ENCODE data around the gene IQCC. TPM values are rescaled to one million over a fixed set of nuclear protein-coding genes. Genes with fewer than 3 reads are reported as not detected.
A peak's percentile ranks its signal among the peaks of the same experiment; 100 is the strongest.
"Not testable (repeated sequence)": the region's sequence is repeated elsewhere in the genome, so short reads cannot be mapped to it uniquely, and the experiment has no call there.

IQCC gene
- 2.3 TPM in 2 replicates for polyA plus RNA-seq (2013)

DNA sequence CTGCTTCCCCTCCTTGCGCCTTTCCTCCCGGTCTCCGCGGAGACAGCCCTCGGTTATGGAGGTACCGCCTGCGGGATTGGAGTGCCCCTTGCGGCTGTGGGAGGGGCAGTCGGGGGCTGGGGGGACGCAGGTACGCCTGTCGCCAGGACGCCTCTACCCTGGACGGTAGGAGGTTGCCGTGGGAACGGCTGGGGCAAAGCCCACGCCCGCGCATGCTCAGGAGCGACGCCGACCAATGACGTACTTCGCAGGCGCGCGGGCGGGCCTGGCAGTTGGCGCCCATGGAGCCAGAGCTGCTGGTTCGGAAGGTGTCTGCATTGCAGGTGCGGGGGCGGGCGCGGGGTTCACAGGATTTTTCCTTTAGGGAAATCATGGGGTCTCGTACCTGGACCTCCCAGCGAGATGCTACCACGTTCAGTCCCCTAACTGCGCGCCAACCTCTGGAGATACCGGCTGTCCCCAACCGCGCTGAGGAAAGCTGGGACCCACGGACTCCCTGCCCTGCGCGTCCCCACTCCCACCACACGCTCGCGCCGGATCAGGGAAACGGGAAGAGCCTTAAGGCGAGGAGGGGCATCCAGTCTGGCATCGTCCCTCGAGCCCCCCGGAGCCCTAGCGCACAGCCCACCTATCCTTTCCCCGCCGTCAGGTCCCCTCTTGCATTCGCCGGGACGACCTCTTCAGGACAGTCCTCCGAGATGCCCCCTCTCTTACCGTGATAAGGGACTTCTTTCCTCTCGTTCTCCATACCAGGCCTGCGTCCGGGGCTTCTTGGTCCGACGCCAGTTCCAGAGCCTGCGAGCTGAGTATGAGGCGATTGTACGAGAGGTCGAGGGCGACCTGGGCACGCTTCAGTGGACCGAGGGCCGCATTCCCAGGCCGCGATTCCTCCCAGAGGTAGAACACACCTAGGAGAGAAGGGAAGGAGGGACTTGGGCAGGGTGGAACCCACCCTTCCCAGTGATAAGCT, at the start of gene IQCC:
Gene IQCC, plus strand, starts transcription at position 271 of the 970 bp plus-strand sequence. Its CDS starts 11 bp downstream, at position 282.
- Histone ChIP-seq H3K36me3 (ENCODE audit: control insufficient read depth in 1 of 2, insufficient read depth in 2 of 2, low read length in 2 of 2) (peaks cover 0 to 8% of the 10 kb centered on the region in 2 experiments), H2BK12ac (ENCODE audit: low read length) (peak within 1 kb of the TSS; percentile 16), H3K27ac (ENCODE audit: low read depth, low read length) (no peak within 1 kb of the TSS), H2AFZ (ENCODE audit: insufficient read depth, low read length, poor library complexity) (peak within 1 kb of the TSS; percentile 80), H2BK5ac (ENCODE audit: low read depth, low read length, poor library complexity) (no peak within 1 kb of the TSS), H3K79me2 (ENCODE audit: control insufficient read depth, insufficient read depth, low read length, poor library complexity) (peaks cover 4% of the 10 kb centered on the region), H3K23ac (ENCODE audit: low read length) (no peak within 1 kb of the TSS), H3K4me2 (ENCODE audit: low read length) (peak within 1 kb of the TSS; percentile 84), H2BK120ac (ENCODE audit: insufficient read depth, low read length, poor library complexity) (peak within 1 kb of the TSS; percentile 6), H2AK5ac (ENCODE audit: low read length) (peak within 1 kb of the TSS; percentile 10), H3K4me1 (ENCODE audit: control insufficient read depth in 1 of 2, insufficient read depth in 2 of 2, low read length in 2 of 2) (peaks cover 16 to 19% of the 10 kb centered on the region in 2 experiments), H3K18ac (ENCODE audit: low read length) (peak within 1 kb of the TSS; percentile 9), H3K27me3 (ENCODE audit: insufficient read depth, low read length) (no peaks in the 10 kb centered on the region), H3K14ac (ENCODE audit: low read length) (peak within 1 kb of the TSS; percentile 77), H3K79me1 (ENCODE audit: low read length) (peaks cover 15% of the 10 kb centered on the region), H4K8ac (ENCODE audit: low read depth, low read length) (peak within 1 kb of the TSS; percentile 85), H3K9me3 (ENCODE audit: insufficient read depth, low read depth, low read length) (no peaks in the 10 kb centered on the region), H4K91ac (ENCODE audit: low read depth, low read length) (peak within 1 kb of the TSS; percentile 76), H4K12ac (ENCODE audit: low read depth, low read length) (peak within 1 kb of the TSS; percentile 58), H3K4ac (ENCODE audit: low read depth, low read length) (peak within 1 kb of the TSS; percentile 51), H3K9ac (ENCODE audit: low read length) (peak within 1 kb of the TSS; percentile 84), H3K4me3 (ENCODE audit: low read depth, low read length) (peak within 1 kb of the TSS; percentile 73)
- no CpG with 5 or more reads among the region's 77 CpGs for WGBS (ENCODE audit: extremely low coverage, insufficient coverage, insufficient read length)
- DNase-seq: peak; percentile 90 to 96

DNA sequence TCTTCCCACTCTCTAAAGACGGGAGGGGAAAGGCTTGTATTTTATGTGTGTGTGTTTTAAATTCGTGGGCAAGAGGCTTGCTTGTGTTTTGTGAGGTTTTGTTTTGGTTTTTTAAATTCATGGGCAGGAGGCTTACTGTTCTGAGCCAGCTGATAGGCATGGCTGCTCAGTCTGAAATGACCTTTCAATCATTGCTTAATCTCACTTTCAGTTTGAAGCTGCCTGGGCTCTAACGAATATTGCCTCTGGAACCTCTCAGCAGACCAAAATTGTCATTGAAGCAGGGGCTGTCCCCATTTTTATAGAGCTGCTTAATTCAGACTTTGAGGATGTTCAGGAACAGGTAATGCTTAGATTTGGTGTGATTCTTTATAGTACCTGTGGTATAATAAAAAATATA, 46.3 kb upstream of the IQCC start:
- Histone ChIP-seq H2AK5ac (ENCODE audit: low read length) (no peak overlapping the region), H3K27me3 (ENCODE audit: insufficient read depth, low read length) (no peaks in the 10 kb centered on the region), H4K8ac (ENCODE audit: low read depth, low read length) (no peak overlapping the region), H3K9ac (ENCODE audit: low read length) (no peak overlapping the region), H3K4me2 (ENCODE audit: low read length) (no peak overlapping the region), H3K4ac (ENCODE audit: low read depth, low read length) (no peak overlapping the region), H4K12ac (ENCODE audit: low read depth, low read length) (no peak overlapping the region), H3K4me3 (ENCODE audit: low read depth, low read length) (no peak overlapping the region), H3K79me2 (ENCODE audit: control insufficient read depth, insufficient read depth, low read length, poor library complexity) (no peaks in the 10 kb centered on the region), H3K4me1 (ENCODE audit: control insufficient read depth in 1 of 2, insufficient read depth in 2 of 2, low read length in 2 of 2) (peaks cover 2 to 3% of the 10 kb centered on the region in 2 experiments), H3K79me1 (ENCODE audit: low read length) (no peaks in the 10 kb centered on the region), H3K18ac (ENCODE audit: low read length) (no peak overlapping the region), H2AFZ (ENCODE audit: insufficient read depth, low read length, poor library complexity) (no peak overlapping the region), H3K9me3 (ENCODE audit: insufficient read depth, low read depth, low read length) (no peaks in the 10 kb centered on the region), H3K23ac (ENCODE audit: low read length) (no peak overlapping the region), H3K27ac (ENCODE audit: low read depth, low read length) (no peak overlapping the region), H2BK120ac (ENCODE audit: insufficient read depth, low read length, poor library complexity) (no peak overlapping the region), H3K14ac (ENCODE audit: low read length) (no peak overlapping the region), H2BK12ac (ENCODE audit: low read length) (no peak overlapping the region), H4K91ac (ENCODE audit: low read depth, low read length) (no peak overlapping the region), H2BK5ac (ENCODE audit: low read depth, low read length, poor library complexity) (no peak overlapping the region), H3K36me3 (ENCODE audit: control insufficient read depth in 1 of 2, insufficient read depth in 2 of 2, low read length in 2 of 2) (peaks cover 26 to 53% of the 10 kb centered on the region in 2 experiments)
- WGBS (ENCODE audit: extremely low coverage, insufficient coverage, insufficient read length): no CpG with 5 or more reads among the region's 3 CpGs
- no peak for DNase-seq

DNA sequence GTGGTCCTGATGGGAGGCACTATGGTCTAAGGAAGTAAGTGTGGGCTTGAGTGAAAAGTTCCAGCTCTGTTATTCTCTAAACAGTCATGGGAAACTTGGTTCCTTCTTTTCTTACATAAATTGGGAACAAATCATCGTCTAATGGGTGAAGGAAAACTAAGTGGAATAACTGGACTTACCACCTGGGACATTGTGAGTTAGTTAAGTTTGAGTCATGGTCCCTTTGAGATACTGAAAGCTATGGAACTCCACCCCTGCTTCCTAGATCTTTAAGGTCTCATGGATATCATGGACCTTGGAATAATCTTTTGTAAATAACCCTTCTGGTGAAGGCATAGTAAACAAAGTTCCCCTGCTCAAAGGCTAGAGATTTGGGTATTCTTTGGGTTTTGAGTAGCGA, 42.1 kb upstream of the IQCC start:
- peak in 1 of 2 donors; percentile 46 for DNase-seq
- Histone ChIP-seq H2BK5ac (ENCODE audit: low read depth, low read length, poor library complexity) (no peak overlapping the region), H4K12ac (ENCODE audit: low read depth, low read length) (no peak overlapping the region), H3K4me2 (ENCODE audit: low read length) (no peak overlapping the region), H3K14ac (ENCODE audit: low read length) (no peak overlapping the region), H2BK12ac (ENCODE audit: low read length) (no peak overlapping the region), H3K9ac (ENCODE audit: low read length) (no peak overlapping the region), H3K9me3 (ENCODE audit: insufficient read depth, low read depth, low read length) (no peaks in the 10 kb centered on the region), H3K18ac (ENCODE audit: low read length) (no peak overlapping the region), H3K27me3 (ENCODE audit: insufficient read depth, low read length) (no peaks in the 10 kb centered on the region), H3K4me1 (ENCODE audit: control insufficient read depth in 1 of 2, insufficient read depth in 2 of 2, low read length in 2 of 2) (peaks cover 2 to 3% of the 10 kb centered on the region in 2 experiments), H3K23ac (ENCODE audit: low read length) (no peak overlapping the region), H3K4ac (ENCODE audit: low read depth, low read length) (no peak overlapping the region), H2AFZ (ENCODE audit: insufficient read depth, low read length, poor library complexity) (no peak overlapping the region), H3K79me1 (ENCODE audit: low read length) (no peaks in the 10 kb centered on the region), H3K79me2 (ENCODE audit: control insufficient read depth, insufficient read depth, low read length, poor library complexity) (no peaks in the 10 kb centered on the region), H2BK120ac (ENCODE audit: insufficient read depth, low read length, poor library complexity) (no peak overlapping the region), H3K36me3 (ENCODE audit: control insufficient read depth in 1 of 2, insufficient read depth in 2 of 2, low read length in 2 of 2) (peaks cover 34 to 55% of the 10 kb centered on the region in 2 experiments), H4K91ac (ENCODE audit: low read depth, low read length) (no peak overlapping the region), H3K27ac (ENCODE audit: low read depth, low read length) (no peak overlapping the region), H4K8ac (ENCODE audit: low read depth, low read length) (no peak overlapping the region), H3K4me3 (ENCODE audit: low read depth, low read length) (no peak overlapping the region), H2AK5ac (ENCODE audit: low read length) (no peak overlapping the region)
- no CpG with 5 or more reads among the region's 2 CpGs for WGBS (ENCODE audit: extremely low coverage, insufficient coverage, insufficient read length)

DNA sequence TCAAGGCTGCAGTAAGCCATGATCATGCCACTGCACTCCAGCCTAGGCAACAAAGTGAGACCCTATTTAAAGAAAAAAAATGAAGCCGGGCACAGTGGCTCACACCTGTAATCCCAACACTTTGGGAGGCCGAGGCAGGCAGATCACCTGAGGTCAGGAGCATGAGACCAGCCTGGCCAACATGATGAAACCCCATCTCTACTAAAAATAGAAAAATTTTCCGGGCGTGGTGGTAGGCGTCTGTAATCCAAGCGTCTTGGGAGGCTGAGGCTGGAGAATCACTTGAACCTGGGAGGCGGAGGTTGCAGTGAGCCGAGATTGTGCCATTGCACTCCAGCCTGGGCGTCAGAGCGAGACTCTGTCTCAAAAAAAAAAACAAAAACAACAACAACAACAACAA, 39.8 kb upstream of the IQCC start:
- not testable (repeated sequence) for H2AK5ac ChIP-seq (ENCODE audit: low read length); H3K4me1 ChIP-seq (ENCODE audit: control insufficient read depth in 1 of 2, insufficient read depth in 2 of 2, low read length in 2 of 2); H3K27me3 ChIP-seq (ENCODE audit: insufficient read depth, low read length); H3K27ac ChIP-seq (ENCODE audit: low read depth, low read length); H3K14ac ChIP-seq (ENCODE audit: low read length); H2BK120ac ChIP-seq (ENCODE audit: insufficient read depth, low read length, poor library complexity); H4K91ac ChIP-seq (ENCODE audit: low read depth, low read length); H3K9me3 ChIP-seq (ENCODE audit: insufficient read depth, low read depth, low read length); H2BK12ac ChIP-seq (ENCODE audit: low read length); H3K79me1 ChIP-seq (ENCODE audit: low read length); H2BK5ac ChIP-seq (ENCODE audit: low read depth, low read length, poor library complexity); H3K4ac ChIP-seq (ENCODE audit: low read depth, low read length); H4K8ac ChIP-seq (ENCODE audit: low read depth, low read length); H4K12ac ChIP-seq (ENCODE audit: low read depth, low read length); H3K4me2 ChIP-seq (ENCODE audit: low read length); H3K23ac ChIP-seq (ENCODE audit: low read length); H3K79me2 ChIP-seq (ENCODE audit: control insufficient read depth, insufficient read depth, low read length, poor library complexity); H3K4me3 ChIP-seq (ENCODE audit: low read depth, low read length); H3K18ac ChIP-seq (ENCODE audit: low read length); H3K9ac ChIP-seq (ENCODE audit: low read length); DNase-seq; H2AFZ ChIP-seq (ENCODE audit: insufficient read depth, low read length, poor library complexity)
- H3K36me3 ChIP-seq (ENCODE audit: control insufficient read depth in 1 of 2, insufficient read depth in 2 of 2, low read length in 2 of 2): peaks cover 39 to 58% of the 10 kb centered on the region in 2 experiments
- no CpG with 5 or more reads among the region's 10 CpGs for WGBS (ENCODE audit: extremely low coverage, insufficient coverage, insufficient read length)
